ENCODE data around the gene RFX2.

RFX2 gene

GRCh38 chr19:6056801-6057650, 53.3 kb downstream of the RFX2 start:
- DNase-seq (ENCODE audit: insufficient read length, low spot score), result peak; percentile 61
- TF ChIP-seq POLR2A (IDR thresholded peaks at IDR 0.05; ENCODE audit: low read depth, low read length), result 0 out of 2 replicates have a peak, but pooled peaks have one; percentile 13

GRCh38 chr19:6056282-6056741, 54.0 kb downstream of the RFX2 start:
- DNase-seq (ENCODE audit: insufficient read length, low spot score), result no peak
- no peak for TF ChIP-seq POLR2A (IDR thresholded peaks at IDR 0.05; ENCODE audit: low read depth, low read length)

More at GRCh38 chr19:6056801-6057650, 53.3 kb downstream of the RFX2 start:
- FAIRE-seq, result peak; percentile 30

GRCh38 chr19:6055013-6055795, 55.1 kb downstream of the RFX2 start:
- no peak for DNase-seq (ENCODE audit: insufficient read length, low spot score)
- no peak for FAIRE-seq
- no peak for TF ChIP-seq POLR2A (IDR thresholded peaks at IDR 0.05; ENCODE audit: low read depth, low read length)

More at GRCh38 chr19:6056282-6056741, 54.0 kb downstream of the RFX2 start:
- FAIRE-seq, result no peak

GRCh38 chr19:6048793-6049405, 61.4 kb downstream of the RFX2 start:
- no peak for FAIRE-seq
- DNase-seq (ENCODE audit: insufficient read length, low spot score), result peak; percentile 78
- TF ChIP-seq POLR2A (IDR thresholded peaks at IDR 0.05; ENCODE audit: low read depth, low read length), result no peak

- DNase-seq (ENCODE audit: insufficient read length, low spot score) (no peak), FAIRE-seq (no peak)
- TF ChIP-seq POLR2A (IDR thresholded peaks at IDR 0.05; ENCODE audit: low read depth, low read length), result no peak
These were observed 62.0 kb downstream of the RFX2 start for GRCh38 chr19:6048348-6048747.

- no peak for DNase-seq (ENCODE audit: insufficient read length, low spot score)
- peak; percentile 45 for FAIRE-seq
- no peak for TF ChIP-seq POLR2A (IDR thresholded peaks at IDR 0.05; ENCODE audit: low read depth, low read length)
These were observed 62.5 kb downstream of the RFX2 start for GRCh38 chr19:6047741-6048251.

- no peak for DNase-seq (ENCODE audit: insufficient read length, low spot score)
- no peak for FAIRE-seq
- TF ChIP-seq POLR2A (IDR thresholded peaks at IDR 0.05; ENCODE audit: low read depth, low read length), result no peak
These were observed 63.0 kb downstream of the RFX2 start for GRCh38 chr19:6047256-6047655.

- TF ChIP-seq POLR2A (IDR thresholded peaks at IDR 0.05; ENCODE audit: low read depth, low read length), result no peak
- no peak for DNase-seq (ENCODE audit: insufficient read length, low spot score)
These were observed 65.2 kb downstream of the RFX2 start for GRCh38 chr19:6045108-6045507.

GRCh38 chr19:6044056-6044805, 66.1 kb downstream of the RFX2 start:
- TF ChIP-seq POLR2A (IDR thresholded peaks at IDR 0.05; ENCODE audit: low read depth, low read length), result no peak
- FAIRE-seq, result no peak
- no peak for DNase-seq (ENCODE audit: insufficient read length, low spot score)

More at GRCh38 chr19:6045108-6045507, 65.2 kb downstream of the RFX2 start:
- FAIRE-seq, result no peak

- no peak for DNase-seq (ENCODE audit: insufficient read length, low spot score)
- no peak for TF ChIP-seq POLR2A (IDR thresholded peaks at IDR 0.05; ENCODE audit: low read depth, low read length)
- FAIRE-seq, result no peak
These were observed 67.2 kb downstream of the RFX2 start for GRCh38 chr19:6042776-6043726.

- TF ChIP-seq POLR2A (IDR thresholded peaks at IDR 0.05; ENCODE audit: low read depth, low read length), result no peak
- FAIRE-seq, result no peak
These were observed 68.3 kb downstream of the RFX2 start for GRCh38 chr19:6041991-6042481.

GRCh38 chr19:6041071-6041470, 69.2 kb downstream of the RFX2 start:
- FAIRE-seq (no peak), DNase-seq (ENCODE audit: insufficient read length, low spot score) (no peak)
- no peak for TF ChIP-seq POLR2A (IDR thresholded peaks at IDR 0.05; ENCODE audit: low read depth, low read length)

More at GRCh38 chr19:6041991-6042481, 68.3 kb downstream of the RFX2 start:
- DNase-seq (ENCODE audit: insufficient read length, low spot score), result no peak

Measured in H54 (cell line).